ENCODE data around the gene NRXN2. TPM values are rescaled to one million over a fixed set of nuclear protein-coding genes. Genes with fewer than 3 reads are reported as not detected.

Gene NRXN2
- total and polyA plus RNA-seq, 2 donors (not counting 3 experiments of a cell fraction or from before 2014, with no cell fraction given) = not detected

DNA sequence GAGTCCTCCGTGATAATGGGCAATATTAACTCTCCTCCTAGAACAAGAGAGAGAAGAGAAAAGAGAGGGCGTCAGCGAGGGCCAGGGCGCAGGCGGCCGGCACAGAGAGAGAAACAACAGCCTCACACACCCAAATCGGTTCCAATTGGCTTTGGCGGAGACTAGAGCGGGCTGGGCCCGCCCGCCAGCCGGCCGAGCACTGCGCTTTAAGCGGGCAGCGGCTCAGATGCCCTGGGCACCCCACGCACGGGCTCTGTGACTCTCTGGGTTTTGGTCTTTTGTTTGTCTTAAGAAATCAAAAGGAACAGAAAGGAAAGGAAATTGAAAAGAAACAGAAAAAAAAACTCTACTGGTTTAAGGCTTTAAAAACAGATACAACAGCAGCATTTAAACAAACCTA lies 115.0 kb downstream of the NRXN2 start:
- H2AFZ ChIP-seq (ENCODE audit: low read depth, low read length) = no peak overlapping the region
- peaks cover 9 to 15% of the 10 kb centered on the region in 2 experiments for H3K27me3 ChIP-seq (ENCODE audit: control insufficient read depth in 2 of 2, insufficient read depth in 2 of 2, low read length in 2 of 2)
- CTCF ChIA-PET = no interaction called here

More for the DNA sequence above, 115.0 kb downstream of the NRXN2 start:
- Histone ChIP-seq H4K20me1 (replicated peaks; ENCODE audit: control insufficient read depth, extremely low read depth, insufficient read depth, low read length) (no peaks in the 10 kb centered on the region), H3K27ac (ENCODE audit: insufficient read depth, low read depth, low read length) (no peak overlapping the region), H3K79me2 (ENCODE audit: control insufficient read depth, insufficient read depth, low read length) (no peaks in the 10 kb centered on the region), H3K9me1 (replicated peaks; ENCODE audit: control insufficient read depth, extremely low read depth, insufficient read depth, low read length) (no peaks in the 10 kb centered on the region), H3K9me3 (replicated peaks; ENCODE audit: control insufficient read depth, insufficient read depth, low read length) (no peaks in the 10 kb centered on the region), H3K9ac (replicated peaks; ENCODE audit: extremely low read depth, insufficient read depth, low read length) (no peak overlapping the region), H3K36me3 (ENCODE audit: control insufficient read depth in 2 of 2, extremely low read depth in 1 of 2, insufficient read depth in 2 of 2, low read length in 2 of 2) (no peaks in the 10 kb centered on the region), H3K4me3 (replicated peaks in 1 of 3; ENCODE audit: insufficient read depth in 1 of 3, low read depth in 1 of 3, low read length in 3 of 3) (no peak overlapping the region), H3K4me1 (ENCODE audit: control insufficient read depth, extremely low read depth, insufficient read depth, low read length) (no peaks in the 10 kb centered on the region), H3K4me2 (ENCODE audit: insufficient read depth, low read length) (no peak overlapping the region)
- no peak for TF ChIP-seq JUN (IDR thresholded peaks at IDR 0.05; ENCODE audit: borderline replicate concordance, insufficient read depth, insufficient read length, low read depth)
- TF ChIP-seq MAX (IDR thresholded peaks at IDR 0.05; ENCODE audit: insufficient read depth, insufficient read length) = no peak
- no peak for TF ChIP-seq FOS (IDR thresholded peaks at IDR 0.05; ENCODE audit: borderline replicate concordance, insufficient read depth, low read length)
- TF ChIP-seq POLR2AphosphoS5 (IDR thresholded peaks at IDR 0.05; ENCODE audit: insufficient read depth, low read depth, low read length) = no peak
- TF ChIP-seq EZH2 (IDR thresholded peaks at IDR 0.05; ENCODE audit: borderline replicate concordance, low read depth, low read length, severe bottlenecking) = no peak
- TF ChIP-seq, protein P1, sequence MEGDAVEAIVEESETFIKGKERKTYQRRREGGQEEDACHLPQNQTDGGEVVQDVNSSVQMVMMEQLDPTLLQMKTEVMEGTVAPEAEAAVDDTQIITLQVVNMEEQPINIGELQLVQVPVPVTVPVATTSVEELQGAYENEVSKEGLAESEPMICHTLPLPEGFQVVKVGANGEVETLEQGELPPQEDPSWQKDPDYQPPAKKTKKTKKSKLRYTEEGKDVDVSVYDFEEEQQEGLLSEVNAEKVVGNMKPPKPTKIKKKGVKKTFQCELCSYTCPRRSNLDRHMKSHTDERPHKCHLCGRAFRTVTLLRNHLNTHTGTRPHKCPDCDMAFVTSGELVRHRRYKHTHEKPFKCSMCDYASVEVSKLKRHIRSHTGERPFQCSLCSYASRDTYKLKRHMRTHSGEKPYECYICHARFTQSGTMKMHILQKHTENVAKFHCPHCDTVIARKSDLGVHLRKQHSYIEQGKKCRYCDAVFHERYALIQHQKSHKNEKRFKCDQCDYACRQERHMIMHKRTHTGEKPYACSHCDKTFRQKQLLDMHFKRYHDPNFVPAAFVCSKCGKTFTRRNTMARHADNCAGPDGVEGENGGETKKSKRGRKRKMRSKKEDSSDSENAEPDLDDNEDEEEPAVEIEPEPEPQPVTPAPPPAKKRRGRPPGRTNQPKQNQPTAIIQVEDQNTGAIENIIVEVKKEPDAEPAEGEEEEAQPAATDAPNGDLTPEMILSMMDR (IDR thresholded peaks at IDR 0.05; ENCODE audit: extremely low read depth in 1 of 2, insufficient read depth in 1 of 2, low read depth in 1 of 2, low read length in 2 of 2) = no peak
- dilution Hi-C loops (cut with MboI; ENCODE audit: extremely low pct_ligation_motif_present, low sequenced_read_pairs) = no loop called here
- DNase-seq (ENCODE audit: low read depth, low spot score) = no peak
- POLR2A ChIA-PET = no interaction called here
- intact Hi-C loops (cut with micrococcal nuclease) = no loop called here
- no peak for FAIRE-seq
- BruUV-seq (replicated peaks) = no TSS peak

All from endothelial cell of umbilical vein (primary cell).